ENCODE results near the gene SUGT1. TPM values are rescaled to one million over a fixed set of nuclear protein-coding genes. Genes with fewer than 3 reads are reported as not detected.
"Not testable (repeated sequence)": the region's sequence is repeated elsewhere in the genome, so short reads cannot be mapped to it uniquely, and the experiment has no call there.

Gene SUGT1
- total RNA-seq, 4 donors from 2014 or later: 31.9 to 53.7 (median 48.9) TPM

- Histone ChIP-seq H3K27ac (no peak overlapping the region), H3K4me3 (no peak overlapping the region), H3K27me3 (no peaks in the 10 kb centered on the region), H3K9me3 (no peaks in the 10 kb centered on the region), H3K4me1 (peaks cover 0 to 10% (median 0%) of the 10 kb centered on the region in 3 donors), H3K36me3 (peaks cover 9 to 40% of the 10 kb centered on the region in 2 donors)
- WGBS, 2 donors (ENCODE audit: low coverage in 1 of 2): 100% methylated on average over 1 of the region's 1 CpG
- TF ChIP-seq POLR2A (IDR thresholded peaks at IDR 0.05) (no peak), EP300 (IDR thresholded peaks at IDR 0.05) (no peak), POLR2AphosphoS5 (IDR thresholded peaks at IDR 0.05) (no peak), CTCF (IDR thresholded peaks at IDR 0.05) (no peak)
- no peak for ATAC-seq
Measured at GRCh38 chr13:52673465-52673864, 20.8 kb downstream of the SUGT1 start.

GRCh38 chr13:52677823-52678222 lies 25.2 kb downstream of the SUGT1 start:
- H3K27ac ChIP-seq: no peak overlapping the region
- WGBS, 2 donors (ENCODE audit: low coverage in 1 of 2): 100% methylated on average over 1 of the region's 1 CpG; no CpG with 5 or more reads in 1 of the 2 donors
- H3K9me3 ChIP-seq: no peaks in the 10 kb centered on the region
- H3K4me3 ChIP-seq: no peak overlapping the region
- peaks cover 12 to 69% of the 10 kb centered on the region in 2 donors for H3K36me3 ChIP-seq
- TF ChIP-seq POLR2AphosphoS5 (IDR thresholded peaks at IDR 0.05) (no peak), CTCF (IDR thresholded peaks at IDR 0.05) (no peak), POLR2A (IDR thresholded peaks at IDR 0.05) (no peak), EP300 (IDR thresholded peaks at IDR 0.05) (no peak)
- H3K27me3 ChIP-seq: no peaks in the 10 kb centered on the region
- ATAC-seq: no peak
- no peaks in the 10 kb centered on the region for H3K4me1 ChIP-seq

GRCh38 chr13:52685806-52686205 lies 33.2 kb downstream of the SUGT1 start:
- not testable (repeated sequence) for H3K27me3 ChIP-seq, H3K4me1 ChIP-seq, H3K27ac ChIP-seq, H3K9me3 ChIP-seq, H3K4me3 ChIP-seq, ATAC-seq
- 93 to 94% methylated on average over 2 to 4 of the region's 9 CpGs for WGBS, 2 donors (ENCODE audit: low coverage in 1 of 2)
- peaks cover 3 to 88% of the 10 kb centered on the region in 2 donors for H3K36me3 ChIP-seq

GRCh38 chr13:52686376-52686775 lies 33.7 kb downstream of the SUGT1 start:
- no peak overlapping the region for H3K4me3 ChIP-seq
- H3K4me1 ChIP-seq: no peaks in the 10 kb centered on the region
- no peaks in the 10 kb centered on the region for H3K9me3 ChIP-seq
- ATAC-seq: no peak
- 85 to 90% methylated on average over 4 of the region's 4 CpGs for WGBS, 2 donors (ENCODE audit: low coverage in 1 of 2)
- H3K36me3 ChIP-seq: peaks cover under 1 to 88% of the 10 kb centered on the region in 2 donors
- H3K27me3 ChIP-seq: no peaks in the 10 kb centered on the region
- TF ChIP-seq CTCF (IDR thresholded peaks at IDR 0.05): no peak
- TF ChIP-seq EP300 (IDR thresholded peaks at IDR 0.05): no peak
- no peak for TF ChIP-seq POLR2AphosphoS5 (IDR thresholded peaks at IDR 0.05)
- TF ChIP-seq POLR2A (IDR thresholded peaks at IDR 0.05): no peak
- no peak overlapping the region for H3K27ac ChIP-seq

GRCh38 chr13:52695856-52696255 lies 43.2 kb downstream of the SUGT1 start:
- Histone ChIP-seq H3K27ac (no peak overlapping the region), H3K4me1 (no peaks in the 10 kb centered on the region), H3K9me3 (no peaks in the 10 kb centered on the region), H3K27me3 (no peaks in the 10 kb centered on the region), H3K36me3 (peaks cover 0 to 44% of the 10 kb centered on the region in 2 donors), H3K4me3 (no peak overlapping the region)
- no peak for TF ChIP-seq CTCF (IDR thresholded peaks at IDR 0.05)
- TF ChIP-seq POLR2A (IDR thresholded peaks at IDR 0.05): no peak
- no peak for TF ChIP-seq POLR2AphosphoS5 (IDR thresholded peaks at IDR 0.05)
- TF ChIP-seq EP300 (IDR thresholded peaks at IDR 0.05): no peak
- WGBS, 2 donors (ENCODE audit: low coverage in 1 of 2): 89 to 93% methylated on average over 3 of the region's 3 CpGs
- ATAC-seq: no peak

Measured in gastroesophageal sphincter (tissue), 4 donors.